H1 (cell line): ENCODE results near the gene CNIH1.

ENCODE experiments used
- BCL11A ChIP-seq, 2 experiments: IDR thresholded peaks; one replicate each; pipeline ENCODE4 v1.6.1; 2011; ENCODE audit warnings: low read depth in 2 of 2, low read length in 2 of 2, mild to moderate bottlenecking in 2 of 2
- CTCF ChIP-seq, 3 experiments: IDR thresholded peaks; 1 replicate in 2 of 3; 2 replicates in 1 of 3; pipeline versions ENCODE4 v1.5.1 to v1.6.1; 2011; ENCODE audit warnings: low read length in 3 of 3, mild to moderate bottlenecking in 3 of 3, inconsistent platforms in 2 of 3, low read depth in 1 of 3, moderate library complexity in 1 of 3; ENCODE audit not compliant: insufficient read depth in 1 of 3; ENCODE audit errors: control extremely low read depth in 1 of 3
- E2F6 ChIP-seq: IDR thresholded peaks from 2 replicates; pipeline ENCODE4 v1.6.1; 2012; ENCODE audit warnings: inconsistent platforms
- EGR1 ChIP-seq: IDR thresholded peaks from 2 replicates; pipeline ENCODE4 v1.6.1; 2011; ENCODE audit warnings: low read depth, low read length, borderline replicate concordance
- MAX ChIP-seq: IDR thresholded peaks from 2 replicates; pipeline ENCODE4 v1.6.1; 2012; ENCODE audit warnings: inconsistent platforms
- POLR2A ChIP-seq, 2 experiments: IDR thresholded peaks; 1 replicate in 1 of 2; 2 replicates in 1 of 2; pipeline ENCODE4 v1.6.1; 2011; ENCODE audit warnings: low read depth in 2 of 2, low read length in 2 of 2, mild to moderate bottlenecking in 2 of 2; ENCODE audit errors: control extremely low read depth in 1 of 2
- POLR2AphosphoS5 ChIP-seq: IDR thresholded peaks from 2 replicates; pipeline ENCODE4 v1.6.1; 2011; ENCODE audit warnings: low read depth, low read length
- RXRA ChIP-seq: IDR thresholded peaks from 2 replicates; pipeline ENCODE4 v1.6.1; 2011; ENCODE audit warnings: low read depth, mild to moderate bottlenecking, low read length, moderate library complexity; ENCODE audit not compliant: insufficient read depth

- TF ChIP-seq MAX (no peak), POLR2A (IDR thresholded peaks at IDR 0.05; ENCODE audit: control extremely low read depth in 1 of 2, low read depth in 2 of 2, low read length in 2 of 2) (no peak), CTCF (IDR thresholded peaks at IDR 0.05; ENCODE audit: control extremely low read depth in 1 of 3, insufficient read depth in 1 of 3, low read depth in 1 of 3, low read length in 3 of 3) (no peak), E2F6 (no peak), RXRA (no peak), POLR2AphosphoS5 (no peak), EGR1 (no peak), BCL11A (IDR thresholded peaks at IDR 0.05; ENCODE audit: low read depth in 2 of 2, low read length in 2 of 2) (no peak)
These were observed 29.5 kb upstream of the CNIH1 start for GRCh38 chr14:54470701-54471100.
